Chondrocyte (in vitro differentiated cells): ENCODE data around the gene PRPF39. TPM values are rescaled to one million over a fixed set of nuclear protein-coding genes. Genes with fewer than 3 reads are reported as not detected.

Experiments used
- DNase-seq: peaks from one replicate; pipeline ENCODE4 v3.0.0; 2021; ENCODE audit warnings: mixed read lengths, low spot score
- H3K27ac Mint-ChIP-seq: one replicate; pipeline ENCODE4 v1.8.0; 2021; ENCODE audit warnings: mild to moderate bottlenecking, moderate library complexity, mixed read lengths; ENCODE audit not compliant: unreplicated experiment
- H3K27me3 Mint-ChIP-seq: 2 replicates; pipeline ENCODE4 v1.8.0; 2021; ENCODE audit warnings: low read depth, mixed read lengths
- H3K36me3 Mint-ChIP-seq: 2 replicates; pipeline ENCODE4 v1.8.0; 2021; ENCODE audit warnings: low read depth, mixed read lengths
- H3K4me1 Mint-ChIP-seq: 2 replicates; pipeline ENCODE4 v1.8.0; 2021; ENCODE audit warnings: low read depth, mild to moderate bottlenecking, mixed read lengths
- H3K4me3 Mint-ChIP-seq: one replicate; pipeline ENCODE4 v1.8.0; 2021; ENCODE audit warnings: mild to moderate bottlenecking, moderate library complexity, mixed read lengths; ENCODE audit not compliant: unreplicated experiment
- H3K9me3 Mint-ChIP-seq: 2 replicates; pipeline ENCODE4 v1.8.0; 2021; ENCODE audit warnings: low read depth, mixed read lengths
- CTCF ChIP-seq: fragments of 200-600 bp; sonication (generic); IDR thresholded peaks from 2 replicates; pipeline ENCODE4 v1.5.0; 2021; ENCODE audit warnings: antibody characterized with exemption, mild to moderate bottlenecking, moderate library complexity
- total RNA-seq: library from RNA; stranded (reverse); gene quantifications from 3 replicates; pipeline ENCODE4 v1.2.1, GENCODE V29; 2021

The PRPF39 gene
- total RNA-seq, 1 donor from 2014 or later, result 37.1 TPM

GRCh38 chr14:45057349-45057748 is 26.6 kb upstream of the PRPF39 start:
- H3K27ac Mint-ChIP-seq, result no peak overlapping the region
- H3K36me3 Mint-ChIP-seq, result peaks cover 31% of the 10 kb centered on the region
- peaks cover 20% of the 10 kb centered on the region for H3K9me3 Mint-ChIP-seq
- DNase-seq, result no peak
- H3K4me3 Mint-ChIP-seq, result no peak overlapping the region
- TF ChIP-seq CTCF, result no peak
- H3K27me3 Mint-ChIP-seq, result no peaks in the 10 kb centered on the region
- no peaks in the 10 kb centered on the region for H3K4me1 Mint-ChIP-seq

GRCh38 chr14:45057881-45058364 is 26.0 kb upstream of the PRPF39 start:
- Mint-ChIP-seq H3K4me3 (no peak overlapping the region), H3K27me3 (no peaks in the 10 kb centered on the region), H3K27ac (no peak overlapping the region), H3K9me3 (peaks cover 20% of the 10 kb centered on the region), H3K4me1 (no peaks in the 10 kb centered on the region), H3K36me3 (peaks cover 31% of the 10 kb centered on the region)
- no peak for TF ChIP-seq CTCF
- no peak for DNase-seq

- no peak for TF ChIP-seq CTCF
- Mint-ChIP-seq H3K4me3 (no peak overlapping the region), H3K27ac (no peak overlapping the region), H3K9me3 (peaks cover 22% of the 10 kb centered on the region), H3K36me3 (peaks cover 23% of the 10 kb centered on the region), H3K4me1 (peaks cover 5% of the 10 kb centered on the region), H3K27me3 (no peaks in the 10 kb centered on the region)
- no peak for DNase-seq
Measured at GRCh38 chr14:45060551-45060950, 23.4 kb upstream of the PRPF39 start.

GRCh38 chr14:45065540-45065939 is 18.4 kb upstream of the PRPF39 start:
- Mint-ChIP-seq H3K4me3 (no peak overlapping the region), H3K4me1 (peaks cover 6% of the 10 kb centered on the region), H3K36me3 (peaks cover 5% of the 10 kb centered on the region), H3K27me3 (no peaks in the 10 kb centered on the region), H3K9me3 (peaks cover 5% of the 10 kb centered on the region), H3K27ac (no peak overlapping the region)
- no peak for DNase-seq
- TF ChIP-seq CTCF, result no peak

- Mint-ChIP-seq H3K27ac (no peak overlapping the region), H3K9me3 (peaks cover 5% of the 10 kb centered on the region), H3K36me3 (peaks cover 5% of the 10 kb centered on the region), H3K4me3 (no peak overlapping the region), H3K4me1 (peaks cover 6% of the 10 kb centered on the region), H3K27me3 (no peaks in the 10 kb centered on the region)
- no peak for DNase-seq
- TF ChIP-seq CTCF, result no peak
Measured at GRCh38 chr14:45065956-45066355, 18.0 kb upstream of the PRPF39 start.
